Measurements from ENCODE around the gene D2HGDH.
"Not testable (repeated sequence)": the region's sequence is repeated elsewhere in the genome, so short reads cannot be mapped to it uniquely, and the experiment has no call there.

Gene D2HGDH

GRCh38 chr2:241808051-241808720 is 73.8 kb downstream of the D2HGDH start:
- no peak for DNase-seq (ENCODE audit: low read depth in 2 of 2)

DNA sequence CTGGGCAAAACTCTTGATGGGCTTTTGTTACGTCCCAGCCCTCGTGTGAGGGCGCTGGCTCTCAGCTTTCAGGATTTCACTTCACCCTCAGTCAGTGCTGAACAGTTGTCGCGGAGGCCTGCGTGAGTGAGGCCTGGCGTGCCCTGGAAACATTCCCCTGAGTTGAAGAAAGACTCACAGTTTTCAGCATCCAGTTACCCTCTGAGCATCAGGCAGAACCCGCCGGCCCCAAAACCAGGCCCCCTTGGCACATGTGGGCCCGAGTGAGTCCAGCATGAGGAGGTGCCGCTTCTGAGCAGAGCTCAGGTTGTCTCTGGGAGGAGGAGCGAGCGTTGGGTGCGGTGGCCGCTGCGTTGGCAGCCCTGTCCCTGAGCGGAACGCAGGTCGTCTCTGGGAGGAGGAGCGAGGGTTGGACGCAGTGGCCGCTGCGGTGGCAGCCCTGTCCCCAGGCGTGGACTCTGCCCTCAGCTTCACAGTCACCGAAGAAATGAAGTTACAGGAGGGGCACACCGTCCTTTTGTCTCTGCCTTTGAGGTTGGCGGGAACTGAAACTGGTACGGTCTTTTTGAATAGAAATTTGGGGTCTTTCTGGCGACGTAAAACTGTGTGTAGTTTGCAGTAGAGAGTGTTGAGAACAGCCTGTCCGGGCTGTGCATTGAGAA is 74.4 kb downstream of the D2HGDH start, which contains the start of gene NEU4:
NEU4 (plus strand) TSS at position 473 of the 662 bp plus-strand sequence. CDS start 5,292 bp downstream, outside the sequence.
- no peak for DNase-seq (ENCODE audit: low read depth in 2 of 2)

DNA sequence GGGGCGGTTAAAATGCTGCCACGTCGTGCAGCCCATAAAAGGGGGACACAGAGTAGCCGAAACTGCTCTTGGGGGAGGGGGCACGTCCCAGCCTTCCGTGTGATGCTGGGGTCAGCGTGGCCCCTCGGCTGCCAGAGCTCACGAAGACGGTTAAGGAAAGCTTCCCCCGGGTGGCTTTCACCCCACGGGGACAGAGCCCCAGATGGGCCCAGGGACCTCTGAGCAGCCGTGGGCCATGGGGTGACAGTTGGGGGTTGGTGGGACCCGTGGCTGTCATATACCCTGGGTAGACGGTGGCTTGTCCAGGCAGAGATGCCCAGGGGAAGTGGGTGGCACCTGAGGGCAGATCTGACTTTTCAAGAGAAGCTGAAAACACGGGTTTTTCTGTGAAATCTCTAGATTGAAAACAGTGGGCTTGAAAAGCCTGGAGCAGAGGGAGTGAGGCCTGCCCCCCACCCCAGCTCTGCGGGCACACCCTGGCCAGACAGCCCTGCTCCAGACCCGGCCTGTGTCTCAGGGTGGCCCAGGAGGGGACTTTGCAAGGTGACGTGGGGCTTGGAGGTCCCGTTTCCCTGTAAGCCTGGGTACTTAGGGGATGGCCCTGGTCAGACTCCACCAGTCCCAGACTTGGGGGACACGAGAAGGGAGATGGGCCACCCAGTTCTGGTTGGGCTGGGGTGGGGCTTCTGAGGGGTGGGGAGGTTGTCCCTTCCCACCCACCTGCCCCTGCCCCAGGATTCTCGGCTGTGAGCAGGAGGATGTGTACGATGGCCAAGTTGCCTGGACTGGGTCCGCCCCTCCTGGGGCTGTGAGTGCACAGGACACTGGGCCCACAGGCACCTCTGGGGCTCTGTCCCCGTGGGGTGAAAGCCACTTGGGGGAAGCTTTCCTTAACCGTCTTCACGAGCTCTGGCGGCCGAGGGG is 75.2 kb downstream of the D2HGDH start:
- no peak for DNase-seq (ENCODE audit: low read depth in 2 of 2)

- DNase-seq (ENCODE audit: low read depth in 2 of 2), result no peak
Observed at GRCh38 chr2:241810307-241811200, 76.1 kb downstream of the D2HGDH start.

GRCh38 chr2:241811201-241811951 is 76.9 kb downstream of the D2HGDH start:
- DNase-seq (ENCODE audit: low read depth in 2 of 2), result no peak

- DNase-seq (ENCODE audit: low read depth in 2 of 2), result no peak
Observed at GRCh38 chr2:241811952-241812729, 77.7 kb downstream of the D2HGDH start.

DNA sequence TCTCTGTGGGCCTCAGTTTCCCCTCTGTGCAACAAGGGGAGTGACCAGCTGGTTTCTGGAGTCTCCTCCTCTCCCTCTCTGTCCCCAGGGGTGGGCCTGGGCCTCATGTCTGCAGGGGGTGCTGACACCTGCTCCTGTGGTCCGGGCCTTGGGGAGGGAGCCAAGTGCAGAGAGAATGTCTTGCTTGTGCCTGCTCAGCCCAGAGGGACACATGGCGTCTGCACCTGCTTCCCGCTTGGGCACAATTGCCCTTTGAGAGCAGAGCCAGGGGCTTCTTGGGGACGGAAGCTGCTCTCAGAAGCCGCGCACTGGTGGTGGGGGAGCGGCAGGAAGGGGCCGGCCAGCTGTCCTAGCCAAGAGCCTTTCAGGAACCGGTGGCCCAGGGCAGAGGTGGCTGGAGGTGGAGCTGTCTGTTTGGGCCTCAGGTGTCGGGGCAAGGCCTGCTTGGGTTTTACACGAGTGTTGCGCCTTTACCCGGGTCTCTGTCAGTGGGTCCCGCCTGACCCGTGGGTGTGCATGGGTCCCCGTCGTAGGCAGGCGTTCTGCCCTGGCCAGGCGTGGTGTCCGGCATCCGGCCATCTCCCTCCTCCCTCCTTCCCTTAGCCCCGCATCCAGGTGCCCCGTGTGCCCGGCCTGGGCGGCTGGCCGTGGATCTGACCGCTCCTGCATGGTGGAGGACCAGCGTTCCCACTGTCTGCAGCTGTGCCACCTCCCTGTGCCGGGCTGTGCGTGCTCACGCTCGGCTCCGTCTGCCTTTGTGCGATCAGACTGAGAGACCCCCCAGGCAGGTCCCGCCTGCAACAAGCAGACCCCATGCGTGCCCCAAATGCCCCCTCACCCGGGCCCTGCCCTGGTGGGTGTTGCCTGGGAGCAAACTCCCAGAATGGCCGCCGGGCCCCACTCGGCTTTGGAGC is 78.6 kb downstream of the D2HGDH start:
- DNase-seq (ENCODE audit: low read depth in 2 of 2), result no peak

- no peak for DNase-seq (ENCODE audit: low read depth in 2 of 2)
Observed at GRCh38 chr2:241813644-241814392, 79.4 kb downstream of the D2HGDH start.

DNA sequence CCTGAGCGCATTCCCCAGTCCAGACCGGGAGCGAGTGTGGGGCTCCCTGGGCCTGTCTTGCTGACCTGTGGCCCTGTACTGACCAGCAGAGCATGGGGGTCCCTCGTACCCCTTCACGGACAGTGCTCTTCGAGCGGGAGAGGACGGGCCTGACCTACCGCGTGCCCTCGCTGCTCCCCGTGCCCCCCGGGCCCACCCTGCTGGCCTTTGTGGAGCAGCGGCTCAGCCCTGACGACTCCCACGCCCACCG is 79.9 kb downstream of the D2HGDH start:
- no peak for DNase-seq (ENCODE audit: low read depth in 2 of 2)

DNA sequence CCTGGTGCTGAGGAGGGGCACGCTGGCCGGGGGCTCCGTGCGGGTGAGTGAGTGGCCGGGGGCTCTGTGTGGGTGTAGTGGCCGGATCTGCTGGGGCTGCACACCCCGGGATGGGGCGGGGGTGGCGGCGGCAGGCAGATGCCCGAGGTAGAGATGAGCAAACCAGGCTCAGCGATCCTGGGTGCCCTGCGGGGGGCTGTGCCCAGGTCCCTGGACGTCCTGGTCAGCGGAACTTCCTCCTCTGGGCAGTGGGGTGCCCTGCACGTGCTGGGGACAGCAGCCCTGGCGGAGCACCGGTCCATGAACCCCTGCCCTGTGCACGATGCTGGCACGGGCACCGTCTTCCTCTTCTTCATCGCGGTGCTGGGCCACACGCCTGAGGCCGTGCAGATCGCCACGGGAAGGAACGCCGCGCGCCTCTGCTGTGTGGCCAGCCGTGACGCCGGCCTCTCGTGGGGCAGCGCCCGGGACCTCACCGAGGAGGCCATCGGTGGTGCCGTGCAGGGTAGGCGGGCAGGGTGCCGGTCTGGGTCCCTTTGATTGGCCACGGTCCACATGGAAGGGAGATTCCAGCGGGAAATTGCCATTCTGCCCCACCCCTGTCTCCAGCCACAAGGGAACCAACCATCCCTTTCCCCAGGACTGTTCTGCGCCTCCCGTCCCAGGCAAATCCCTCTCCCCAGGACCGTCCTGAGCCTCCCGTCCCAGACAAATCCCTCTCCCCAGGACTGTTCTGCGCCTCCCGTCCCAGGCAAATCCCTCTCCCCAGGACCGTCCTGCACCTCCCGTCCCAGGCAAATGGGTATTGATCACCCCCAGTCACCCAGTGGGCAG is 80.4 kb downstream of the D2HGDH start:
- no peak for DNase-seq (ENCODE audit: low read depth in 2 of 2)

GRCh38 chr2:241815477-241816430 is 81.3 kb downstream of the D2HGDH start:
- no peak for DNase-seq (ENCODE audit: low read depth in 2 of 2)

DNA sequence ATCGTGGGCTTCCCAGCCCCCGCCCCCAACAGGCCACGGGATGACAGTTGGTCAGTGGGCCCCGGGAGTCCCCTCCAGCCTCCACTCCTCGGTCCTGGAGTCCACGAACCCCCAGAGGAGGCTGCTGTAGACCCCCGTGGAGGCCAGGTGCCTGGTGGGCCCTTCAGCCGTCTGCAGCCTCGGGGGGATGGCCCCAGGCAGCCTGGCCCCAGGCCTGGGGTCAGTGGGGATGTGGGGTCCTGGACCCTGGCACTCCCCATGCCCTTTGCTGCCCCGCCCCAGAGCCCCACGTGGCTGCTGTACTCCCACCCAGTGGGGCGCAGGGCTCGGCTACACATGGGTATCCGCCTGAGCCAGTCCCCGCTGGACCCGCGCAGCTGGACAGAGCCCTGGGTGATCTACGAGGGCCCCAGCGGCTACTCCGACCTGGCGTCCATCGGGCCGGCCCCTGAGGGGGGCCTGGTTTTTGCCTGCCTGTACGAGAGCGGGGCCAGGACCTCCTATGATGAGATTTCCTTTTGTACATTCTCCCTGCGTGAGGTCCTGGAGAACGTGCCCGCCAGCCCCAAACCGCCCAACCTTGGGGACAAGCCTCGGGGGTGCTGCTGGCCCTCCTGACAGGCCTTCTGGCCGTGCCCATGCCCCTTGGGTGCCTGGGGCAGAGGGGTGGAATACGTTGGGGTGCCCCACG is 82.1 kb downstream of the D2HGDH start:
- no peak for DNase-seq (ENCODE audit: low read depth in 2 of 2)

DNA sequence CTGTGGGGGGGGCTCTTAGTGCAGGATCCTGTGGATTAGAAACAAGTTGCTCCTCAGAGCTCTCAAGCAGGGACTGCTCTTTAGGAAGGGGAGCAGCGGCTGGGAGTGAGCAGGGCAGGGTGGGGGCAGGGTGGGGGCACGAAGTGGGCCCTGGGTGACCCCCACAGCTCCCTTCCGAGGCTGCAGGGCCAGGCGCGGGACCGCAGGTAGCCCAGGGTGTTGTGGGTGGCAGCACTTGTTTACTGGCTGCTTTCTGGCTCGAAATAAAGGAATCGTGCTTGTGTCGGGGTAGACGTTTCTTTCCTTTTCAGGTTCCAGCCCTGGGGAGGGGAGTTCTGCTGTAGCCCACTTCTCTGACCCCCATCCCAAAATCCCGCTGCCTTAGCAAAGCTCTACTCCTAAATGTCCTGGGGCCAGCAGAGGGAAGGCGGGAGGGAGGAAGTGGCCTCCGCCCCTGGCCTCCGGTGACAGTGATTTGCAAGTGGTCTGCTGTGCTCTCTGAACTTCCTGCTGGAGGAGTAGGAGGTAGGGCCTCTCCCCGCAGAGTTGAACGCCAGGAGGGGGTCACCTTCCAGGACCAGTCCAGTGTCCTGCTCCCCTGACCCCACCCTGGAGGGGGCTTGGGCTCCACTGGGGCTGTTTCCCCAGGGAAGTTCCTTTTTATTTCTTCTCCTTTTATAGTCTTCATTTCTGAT is 82.8 kb downstream of the D2HGDH start:
- no peak for DNase-seq (ENCODE audit: low read depth in 2 of 2)

GRCh38 chr2:241817821-241818215 is 83.4 kb downstream of the D2HGDH start:
- DNase-seq (ENCODE audit: low read depth in 2 of 2), result not testable (repeated sequence)

All from stimulated activated CD8-positive, alpha-beta memory T cell treated with anti-CD3 and anti-CD28 coated beads, Interleukin-2, amount 100 ng/mL, for 1 hour (primary cell).